AG09309 (cell line): Measurements from ENCODE around the gene FMN2.
A peak's percentile ranks its signal among the peaks of the same experiment; 100 is the strongest.

Experiments used
- DNase-seq: peaks from one replicate; pipeline ENCODE4 v3.0.0-alpha.2; 2010; ENCODE audit warnings: low read depth
- H3K4me3 ChIP-seq: 2 replicates; pipeline ENCODE4 v1.5.1; 2011; ENCODE audit warnings: mild to moderate bottlenecking, low read depth, low read length, moderate library complexity; ENCODE audit not compliant: control insufficient read depth
- CTCF ChIP-seq: IDR thresholded peaks from 2 replicates; pipeline ENCODE4 v1.5.1; 2011; ENCODE audit warnings: mild to moderate bottlenecking, low read depth, low read length, inconsistent platforms; ENCODE audit not compliant: insufficient read depth, control insufficient read depth; ENCODE audit errors: missing control alignments

FMN2 gene

GRCh38 chr1:240508201-240508600 is 416.5 kb downstream of the FMN2 start:
- TF ChIP-seq CTCF, result no peak
- no peak for DNase-seq
- H3K4me3 ChIP-seq, result no peak overlapping the region

GRCh38 chr1:240508950-240509349 is 417.3 kb downstream of the FMN2 start:
- no peak for TF ChIP-seq CTCF
- no peak for DNase-seq
- H3K4me3 ChIP-seq, result no peak overlapping the region

GRCh38 chr1:240511789-240512188 is 420.1 kb downstream of the FMN2 start:
- H3K4me3 ChIP-seq, result no peak overlapping the region
- no peak for DNase-seq
- no peak for TF ChIP-seq CTCF

GRCh38 chr1:240515505-240515904 is 423.8 kb downstream of the FMN2 start:
- no peak for TF ChIP-seq CTCF
- DNase-seq, result peak; percentile 39
- H3K4me3 ChIP-seq, result no peak overlapping the region

GRCh38 chr1:240516069-240516468 is 424.4 kb downstream of the FMN2 start:
- H3K4me3 ChIP-seq, result no peak overlapping the region
- TF ChIP-seq CTCF, result no peak
- DNase-seq, result no peak

- no peak for DNase-seq
- no peak for TF ChIP-seq CTCF
These were observed 426.2 kb downstream of the FMN2 start for GRCh38 chr1:240517891-240518290.

More at GRCh38 chr1:240517891-240518290, 426.2 kb downstream of the FMN2 start:
- no peak overlapping the region for H3K4me3 ChIP-seq
